Panc1 (cell line): ENCODE data around the gene JMJD4. TPM values are rescaled to one million over a fixed set of nuclear protein-coding genes. Genes with fewer than 3 reads are reported as not detected.
A peak's percentile ranks its signal among the peaks of the same experiment; 100 is the strongest.

Source experiments
- ATAC-seq: fragments of 200-7000 bp; cut with Tn5 transposase; 2 replicates; pipeline ENCODE4 v1.9.1; 2020; ENCODE audit warnings: mild to moderate bottlenecking, moderate library complexity
- BruUV-seq: library from RNA; stranded (reverse); fragments of 400-500 nt; replicated peaks from 2 replicates; lab custom pipeline; 2021; lab: Mats Ljungman, UMichigan
- CTCF ChIA-PET: fragments of 300-600 bp; sonication (Branson Sonifier 250); formaldehyde crosslinking; loops from one replicate; lab custom pipeline; 2022; ENCODE audit warnings: antibody characterized with exemption; lab: Charles Lee
- POLR2A ChIA-PET: fragments of 300-600 bp; sonication (Branson Sonifier 250); formaldehyde crosslinking; loops from one replicate; lab custom pipeline; 2022; ENCODE audit warnings: antibody characterized with exemption; lab: Charles Lee
- DNase-seq: peaks from one replicate; pipeline ENCODE4 v3.0.0-alpha.2; 2010; ENCODE audit warnings: low read depth, low spot score
- H3K27ac ChIP-seq: 2 replicates; pipeline ENCODE4 v1.5.1; 2011; ENCODE audit warnings: mild to moderate bottlenecking, low read length, inconsistent platforms
- H3K27me3 ChIP-seq: fragments of 200-500 bp; sonication (Bioruptor generic); 2 replicates; pipeline ENCODE4 v1.6.0; 2014; ENCODE audit warnings: low read length, inconsistent platforms; ENCODE audit not compliant: control insufficient read depth, insufficient read depth
- H3K36me3 ChIP-seq: fragments of 200-500 bp; sonication (Bioruptor generic); 2 replicates; pipeline ENCODE4 v1.5.1; 2014; ENCODE audit warnings: inconsistent platforms, mild to moderate bottlenecking, low read length, moderate library complexity; ENCODE audit not compliant: control insufficient read depth, insufficient read depth
- H3K4me1 ChIP-seq: 2 replicates; pipeline ENCODE4 v1.5.1; 2011; ENCODE audit warnings: inconsistent platforms, mild to moderate bottlenecking, low read length, moderate library complexity; ENCODE audit not compliant: control insufficient read depth, insufficient read depth
- H3K4me3 ChIP-seq, 2 experiments: 2 replicates each; pipeline ENCODE4 v1.5.1; 2011 to 2012; ENCODE audit warnings: low read depth in 2 of 2, low read length in 2 of 2, mild to moderate bottlenecking in 2 of 2, inconsistent platforms in 1 of 2, moderate library complexity in 1 of 2
- H3K9me3 ChIP-seq: fragments of 200-500 bp; sonication (Bioruptor generic); 2 replicates; pipeline ENCODE4 v1.5.1; 2014; ENCODE audit warnings: low read depth, mild to moderate bottlenecking, inconsistent platforms, low read length, moderate library complexity; ENCODE audit not compliant: control insufficient read depth, insufficient read depth
- POLR2AphosphoS5 ChIP-seq: IDR thresholded peaks from 2 replicates; pipeline ENCODE4 v1.6.1; 2012; ENCODE audit warnings: mild to moderate bottlenecking, low read depth, low read length, moderate library complexity
- SIN3A ChIP-seq: IDR thresholded peaks from 2 replicates; pipeline ENCODE4 v1.6.1; 2012; ENCODE audit warnings: low read depth, mild to moderate bottlenecking, low read length, moderate library complexity, borderline replicate concordance; ENCODE audit not compliant: insufficient read depth
- TCF7L2 ChIP-seq: IDR thresholded peaks from 2 replicates; pipeline ENCODE4 v1.6.1; 2011; ENCODE audit warnings: mild to moderate bottlenecking, low read depth, low read length, inconsistent platforms
- in situ Hi-C: cut with HindIII; loops from 2 replicates; pipeline ENCODE4 v1.10.0; 2016; ENCODE audit warnings: low sequenced_read_pairs, low pct_unique_long_range_greater_than_20kb
- intact Hi-C: fragments of 100-400 bp; cut with micrococcal nuclease; formaldehyde crosslinking; loops from one replicate; pipeline ENCODE4 v1.10.0; 2022; ENCODE audit not compliant: unreplicated experiment
- total RNA-seq: library from RNA; stranded (reverse); gene quantifications from one replicate; pipeline ENCODE4 v1.2.1, GENCODE V29; 2021; ENCODE audit not compliant: unreplicated experiment
- TF ChIP-seq, protein P1 (sequence below): fragments of 450-650 bp; IDR thresholded peaks from 2 replicates; pipeline ENCODE4 v1.5.1; 2017; ENCODE audit warnings: mild to moderate bottlenecking
- TF ChIP-seq, protein P2 (sequence below), 2 experiments: IDR thresholded peaks; 2 replicates each; pipeline ENCODE4 v1.6.1; 2011 to 2012; ENCODE audit warnings: low read depth in 2 of 2, control low read depth in 1 of 2, low read length in 1 of 2, mild to moderate bottlenecking in 1 of 2, moderate library complexity in 1 of 2; ENCODE audit not compliant: insufficient read depth in 1 of 2

The JMJD4 gene
- total RNA-seq, 1 experiment from 2014 or later: 27.7 TPM

DNA sequence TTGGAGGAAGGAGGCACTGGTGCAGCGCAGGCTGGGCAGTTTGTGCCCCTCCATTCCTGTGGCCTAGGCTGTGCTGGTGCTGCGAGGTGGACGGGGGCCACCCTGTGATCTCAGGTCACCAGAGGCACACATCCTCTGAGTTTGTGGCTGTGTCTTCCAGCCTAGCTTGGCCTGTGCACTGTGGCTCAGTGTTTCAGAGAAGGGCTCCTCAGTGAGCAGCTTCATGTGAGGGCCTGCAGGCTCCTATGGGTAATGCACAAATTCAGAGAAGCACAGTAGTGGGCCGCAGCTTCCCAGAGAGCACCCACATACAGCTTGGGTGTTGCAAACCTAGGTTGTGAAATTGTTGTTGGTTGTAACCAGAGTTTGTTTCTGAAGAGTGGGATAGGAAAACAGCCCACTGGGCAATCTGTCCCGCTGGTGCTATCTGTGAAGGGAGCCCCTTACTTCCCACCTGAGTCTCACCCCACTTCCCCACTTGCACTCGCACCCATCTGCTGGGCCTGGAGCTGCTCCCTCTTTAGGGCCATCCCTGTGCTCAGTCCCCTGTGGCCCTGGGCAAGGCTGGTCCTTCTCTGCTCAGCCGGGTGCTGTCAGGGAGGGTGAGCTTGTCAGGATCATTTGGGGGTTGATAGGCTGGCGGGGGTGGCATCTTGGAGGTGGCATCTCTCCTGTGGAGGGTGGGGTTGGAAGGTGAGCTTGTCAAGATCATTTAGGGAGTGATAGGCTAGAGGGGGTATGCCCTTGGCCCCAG is 30.3 kb upstream of the JMJD4 start:
- intact Hi-C loops (no loop called here), in situ Hi-C loops (no loop called here)
- ChIA-PET CTCF (interaction anchor here (0.6 to 1.0 kb wide), 2 partner anchors 23 to 180 kb away, joined by 4 to 17 read pairs; no protein-coding TSS in a partner anchor), POLR2A (interaction anchor here (0.6 kb wide), 1 partner anchor 827 kb away, joined by 3 read pairs; no protein-coding TSS in a partner anchor)
- Histone ChIP-seq H3K4me3 (no peak overlapping the region), H3K9me3 (no peaks in the 10 kb centered on the region), H3K27me3 (no peaks in the 10 kb centered on the region), H3K27ac (peak overlapping the region; percentile 76), H3K4me1 (peaks cover 67% of the 10 kb centered on the region), H3K36me3 (peaks cover 5% of the 10 kb centered on the region; the same call in 1 of the 2 replicates)
- no peak for DNase-seq
- BruUV-seq: no TSS peak
- TF ChIP-seq SIN3A (no peak), POLR2AphosphoS5 (no peak), TCF7L2 (no peak)
- TF ChIP-seq, protein P1, sequence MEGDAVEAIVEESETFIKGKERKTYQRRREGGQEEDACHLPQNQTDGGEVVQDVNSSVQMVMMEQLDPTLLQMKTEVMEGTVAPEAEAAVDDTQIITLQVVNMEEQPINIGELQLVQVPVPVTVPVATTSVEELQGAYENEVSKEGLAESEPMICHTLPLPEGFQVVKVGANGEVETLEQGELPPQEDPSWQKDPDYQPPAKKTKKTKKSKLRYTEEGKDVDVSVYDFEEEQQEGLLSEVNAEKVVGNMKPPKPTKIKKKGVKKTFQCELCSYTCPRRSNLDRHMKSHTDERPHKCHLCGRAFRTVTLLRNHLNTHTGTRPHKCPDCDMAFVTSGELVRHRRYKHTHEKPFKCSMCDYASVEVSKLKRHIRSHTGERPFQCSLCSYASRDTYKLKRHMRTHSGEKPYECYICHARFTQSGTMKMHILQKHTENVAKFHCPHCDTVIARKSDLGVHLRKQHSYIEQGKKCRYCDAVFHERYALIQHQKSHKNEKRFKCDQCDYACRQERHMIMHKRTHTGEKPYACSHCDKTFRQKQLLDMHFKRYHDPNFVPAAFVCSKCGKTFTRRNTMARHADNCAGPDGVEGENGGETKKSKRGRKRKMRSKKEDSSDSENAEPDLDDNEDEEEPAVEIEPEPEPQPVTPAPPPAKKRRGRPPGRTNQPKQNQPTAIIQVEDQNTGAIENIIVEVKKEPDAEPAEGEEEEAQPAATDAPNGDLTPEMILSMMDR: no peak
- TF ChIP-seq, protein P2, sequence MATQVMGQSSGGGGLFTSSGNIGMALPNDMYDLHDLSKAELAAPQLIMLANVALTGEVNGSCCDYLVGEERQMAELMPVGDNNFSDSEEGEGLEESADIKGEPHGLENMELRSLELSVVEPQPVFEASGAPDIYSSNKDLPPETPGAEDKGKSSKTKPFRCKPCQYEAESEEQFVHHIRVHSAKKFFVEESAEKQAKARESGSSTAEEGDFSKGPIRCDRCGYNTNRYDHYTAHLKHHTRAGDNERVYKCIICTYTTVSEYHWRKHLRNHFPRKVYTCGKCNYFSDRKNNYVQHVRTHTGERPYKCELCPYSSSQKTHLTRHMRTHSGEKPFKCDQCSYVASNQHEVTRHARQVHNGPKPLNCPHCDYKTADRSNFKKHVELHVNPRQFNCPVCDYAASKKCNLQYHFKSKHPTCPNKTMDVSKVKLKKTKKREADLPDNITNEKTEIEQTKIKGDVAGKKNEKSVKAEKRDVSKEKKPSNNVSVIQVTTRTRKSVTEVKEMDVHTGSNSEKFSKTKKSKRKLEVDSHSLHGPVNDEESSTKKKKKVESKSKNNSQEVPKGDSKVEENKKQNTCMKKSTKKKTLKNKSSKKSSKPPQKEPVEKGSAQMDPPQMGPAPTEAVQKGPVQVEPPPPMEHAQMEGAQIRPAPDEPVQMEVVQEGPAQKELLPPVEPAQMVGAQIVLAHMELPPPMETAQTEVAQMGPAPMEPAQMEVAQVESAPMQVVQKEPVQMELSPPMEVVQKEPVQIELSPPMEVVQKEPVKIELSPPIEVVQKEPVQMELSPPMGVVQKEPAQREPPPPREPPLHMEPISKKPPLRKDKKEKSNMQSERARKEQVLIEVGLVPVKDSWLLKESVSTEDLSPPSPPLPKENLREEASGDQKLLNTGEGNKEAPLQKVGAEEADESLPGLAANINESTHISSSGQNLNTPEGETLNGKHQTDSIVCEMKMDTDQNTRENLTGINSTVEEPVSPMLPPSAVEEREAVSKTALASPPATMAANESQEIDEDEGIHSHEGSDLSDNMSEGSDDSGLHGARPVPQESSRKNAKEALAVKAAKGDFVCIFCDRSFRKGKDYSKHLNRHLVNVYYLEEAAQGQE (IDR thresholded peaks at IDR 0.05; ENCODE audit: insufficient read depth in 1 of 2, low read depth in 2 of 2, low read length in 1 of 2): no peak
- ATAC-seq: peak; percentile 9; the same call in 1 of the 2 replicates

DNA sequence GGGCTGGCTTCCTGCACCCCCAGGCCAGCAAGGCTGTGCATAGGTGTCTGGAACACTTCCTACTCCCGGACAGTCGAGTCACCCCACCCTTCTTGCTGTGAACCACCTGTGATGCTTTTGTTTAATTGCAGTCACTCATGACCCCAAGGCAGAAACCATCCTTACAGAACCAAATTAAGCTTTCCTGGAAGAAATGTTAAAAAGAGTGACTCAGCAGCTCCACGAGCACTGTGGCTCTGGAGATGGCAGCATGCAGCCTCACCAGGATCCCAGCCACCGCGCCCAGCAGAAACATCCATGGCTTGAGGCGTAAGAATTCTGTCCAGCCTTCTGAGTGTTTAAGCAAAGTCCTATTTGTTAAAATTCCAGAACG is 28.9 kb upstream of the JMJD4 start:
- H3K4me1 ChIP-seq: peaks cover 79% of the 10 kb centered on the region
- no peak for DNase-seq
- no peak overlapping the region for H3K4me3 ChIP-seq
- H3K27me3 ChIP-seq: no peaks in the 10 kb centered on the region
- H3K36me3 ChIP-seq: peaks cover 10% of the 10 kb centered on the region; the same call in 1 of the 2 replicates
- no peaks in the 10 kb centered on the region for H3K9me3 ChIP-seq
- in situ Hi-C loops (no loop called here), intact Hi-C loops (no loop called here)
- ChIA-PET POLR2A (no interaction called here), CTCF (no interaction called here)
- H3K27ac ChIP-seq: peak overlapping the region; percentile 72
- TF ChIP-seq POLR2AphosphoS5 (no peak), SIN3A (no peak), TCF7L2 (no peak)
- TF ChIP-seq, protein P1: no peak
- TF ChIP-seq, protein P2 (IDR thresholded peaks at IDR 0.05; ENCODE audit: insufficient read depth in 1 of 2, low read depth in 2 of 2, low read length in 1 of 2): no peak
- no peak for ATAC-seq
- no TSS peak for BruUV-seq
